Peyer's patch (tissue), 4 donors: ENCODE results near the gene PCDHB1.

Source experiments
- CTCF ChIP-seq, 6 experiments: fragments of 450-650 bp in 4 of 6; fragments of 200-600 bp in 2 of 6; sonication (generic) in 1 of 6; IDR thresholded peaks; one replicate each; pipeline ENCODE4 v1.5.1; 2017 to 2019; ENCODE audit warnings: antibody characterized with exemption in 6 of 6, mild to moderate bottlenecking in 3 of 6, moderate library complexity in 1 of 6
- POLR2A ChIP-seq, 2 donors: fragments of 450-650 bp; IDR thresholded peaks; one replicate each; pipeline ENCODE4 v1.5.1; 2017; ENCODE audit warnings: antibody characterized with exemption in 2 of 2, mild to moderate bottlenecking in 2 of 2, moderate library complexity in 2 of 2

DNA sequence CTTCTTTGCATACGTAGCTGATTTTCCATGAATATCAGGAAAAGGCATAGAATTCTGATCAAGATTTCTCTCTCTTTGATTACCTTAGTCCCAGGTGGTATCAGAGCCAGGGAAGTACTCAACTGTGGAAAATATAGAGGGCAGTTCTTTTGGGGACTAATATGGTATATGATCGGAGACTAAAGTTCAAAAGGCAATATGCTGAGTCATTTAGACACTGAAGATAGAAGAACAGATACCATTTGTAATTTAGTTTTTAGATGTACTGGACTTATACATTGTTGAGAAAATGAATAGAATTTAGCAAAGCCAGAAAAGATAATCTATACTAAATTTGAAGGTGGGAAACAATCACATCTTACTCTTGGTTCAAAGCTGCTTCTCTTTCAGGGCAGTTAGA, 54.2 kb downstream of the PCDHB1 start:
- TF ChIP-seq CTCF (IDR thresholded peaks at IDR 0.05) = no peak
- TF ChIP-seq POLR2A (IDR thresholded peaks at IDR 0.05) = no peak
